ENCODE measurements around the gene RNGTT.
"Not testable (repeated sequence)": the region's sequence is repeated elsewhere in the genome, so short reads cannot be mapped to it uniquely, and the experiment has no call there.

RNGTT gene

DNA sequence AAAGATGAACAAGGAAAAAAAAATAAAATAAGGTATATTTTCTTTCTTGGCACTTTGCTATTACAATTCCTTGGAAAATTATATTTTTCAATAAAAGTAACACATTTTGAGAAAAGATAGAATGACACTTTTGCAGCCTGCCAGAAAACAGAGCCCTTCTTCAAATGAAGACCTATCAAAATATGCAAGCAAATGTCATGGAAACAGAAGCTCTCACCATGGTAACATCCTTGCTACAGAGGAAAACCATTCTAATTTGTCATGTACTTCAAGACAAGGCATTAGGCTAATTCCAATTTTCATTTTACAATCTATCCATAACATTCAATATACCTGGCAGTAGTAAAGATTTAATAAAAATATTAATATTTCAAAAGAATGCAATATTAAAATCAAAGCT, 177.9 kb downstream of the RNGTT start:
- DNase-seq, result peak; percentile 27

DNA sequence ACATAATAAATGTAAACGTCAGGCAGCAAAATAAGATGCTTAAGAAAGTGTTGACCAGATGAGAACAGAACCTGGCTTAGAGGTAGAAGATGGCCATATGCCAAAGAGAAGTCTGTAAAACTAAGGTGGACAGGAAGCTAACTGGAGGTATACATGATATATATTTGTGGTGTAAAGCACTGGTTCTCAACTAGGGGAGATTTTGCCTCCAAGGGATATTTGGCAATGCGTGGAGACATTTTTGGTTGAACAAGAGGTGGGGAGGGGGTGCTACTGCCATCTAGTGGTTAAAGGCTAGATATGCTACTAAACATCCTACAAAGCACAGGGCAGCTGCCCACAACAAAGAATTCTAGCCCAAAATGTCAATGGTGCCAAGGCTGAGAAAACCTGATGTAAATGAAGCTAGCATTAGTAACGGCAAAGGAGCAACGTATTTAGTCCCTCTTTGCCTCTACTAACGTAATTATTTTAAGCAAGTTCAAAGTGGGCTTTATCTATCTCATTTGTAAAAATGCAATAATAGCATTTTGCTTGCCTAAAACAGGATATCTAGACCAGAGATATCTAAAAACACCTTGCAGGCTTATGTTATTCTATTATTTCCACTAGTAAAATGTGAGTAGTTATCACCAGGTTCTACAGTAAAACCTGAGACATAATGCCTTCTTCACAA, 182.6 kb downstream of the RNGTT start:
- DNase-seq, result peak; percentile 76

DNA sequence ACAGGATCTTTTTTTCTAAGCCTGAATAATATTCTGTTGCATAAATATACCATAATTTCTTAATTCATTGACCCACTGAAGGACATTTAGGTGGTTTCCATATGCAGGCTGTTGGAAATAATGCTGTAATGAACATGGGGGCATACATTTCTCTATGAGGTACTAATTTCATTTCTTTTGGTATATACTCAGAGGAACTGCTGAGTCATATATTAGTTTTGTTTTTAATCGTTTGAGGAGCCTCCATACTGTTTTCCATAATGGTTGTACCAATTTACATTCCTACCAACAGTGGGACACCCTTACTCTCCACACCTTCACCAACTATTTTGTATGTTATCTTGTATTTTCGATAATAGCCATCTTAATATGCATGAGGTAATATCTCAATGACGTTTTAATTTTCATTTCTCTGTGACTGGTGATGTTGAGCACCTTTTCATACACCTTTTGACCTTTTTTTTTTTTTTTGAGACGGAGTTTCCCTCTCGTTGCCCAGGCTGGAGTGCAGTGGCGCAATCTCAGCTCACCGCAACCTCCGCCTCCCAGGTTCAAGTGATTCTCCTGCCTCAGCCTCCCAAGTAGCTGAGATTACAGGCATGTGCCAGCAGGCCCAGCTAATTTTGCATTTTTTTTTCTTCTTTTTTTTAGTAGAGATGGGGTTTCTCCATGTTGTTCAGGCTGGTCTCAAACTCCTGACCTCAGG, 187.4 kb downstream of the RNGTT start:
- no peak for DNase-seq

DNA sequence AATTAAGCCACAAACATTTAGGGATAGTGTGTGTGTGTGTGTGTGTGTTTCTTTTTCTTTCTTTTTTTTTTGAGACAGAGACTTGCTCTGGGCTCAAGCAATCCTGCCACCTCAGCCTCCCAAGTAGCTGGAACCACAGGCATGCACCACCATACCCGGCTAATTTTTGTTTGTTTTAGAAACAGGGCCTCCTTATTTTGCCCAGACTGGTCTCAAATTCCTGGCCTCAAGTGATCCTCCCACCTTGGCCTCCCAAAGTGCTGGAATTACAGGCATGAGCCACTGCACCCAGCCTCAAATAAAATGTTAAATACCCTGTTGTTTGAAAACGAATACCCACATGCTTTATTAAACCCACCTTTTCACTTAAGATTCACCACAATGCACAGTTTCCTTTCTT, 195.3 kb downstream of the RNGTT start:
- not testable (repeated sequence) for DNase-seq

DNA sequence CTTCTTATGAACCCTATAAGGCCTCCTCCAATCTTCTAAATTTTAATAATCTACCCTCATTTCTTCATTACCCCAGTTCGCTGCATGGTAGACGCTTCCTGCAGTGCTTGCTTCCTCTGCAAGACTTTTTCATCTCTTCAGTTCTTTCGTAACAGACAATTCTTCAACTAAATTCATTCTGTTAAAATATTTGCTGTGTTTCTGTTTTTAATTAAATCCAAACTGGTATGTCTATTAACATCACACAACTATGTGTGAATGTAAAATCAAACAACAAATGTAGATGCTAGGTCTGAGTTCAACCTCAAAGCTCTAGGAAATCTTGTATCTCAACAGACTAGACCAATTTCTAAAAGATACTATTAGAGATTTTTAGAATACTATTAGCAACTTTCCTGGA, 199.3 kb downstream of the RNGTT start:
- DNase-seq, result no peak

DNA sequence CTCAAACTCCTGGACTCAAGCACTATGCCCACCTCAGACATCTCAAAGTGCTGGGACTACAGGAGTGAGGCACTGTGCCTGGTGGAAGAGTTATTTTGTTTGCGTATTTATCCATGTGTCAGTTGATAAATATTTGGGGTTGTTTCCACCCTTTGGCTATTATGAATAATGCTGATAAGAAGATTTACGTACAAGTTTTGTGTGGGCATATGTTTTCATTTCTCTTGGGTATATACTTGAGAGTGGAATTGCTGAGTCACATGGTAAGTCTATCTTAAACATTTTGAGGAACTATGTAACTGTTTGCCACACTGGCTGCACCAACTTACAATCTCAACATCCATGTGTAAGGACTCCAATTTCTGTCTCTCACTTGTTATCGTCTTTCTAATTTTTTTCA, 200.3 kb downstream of the RNGTT start:
- DNase-seq, result no peak

DNA sequence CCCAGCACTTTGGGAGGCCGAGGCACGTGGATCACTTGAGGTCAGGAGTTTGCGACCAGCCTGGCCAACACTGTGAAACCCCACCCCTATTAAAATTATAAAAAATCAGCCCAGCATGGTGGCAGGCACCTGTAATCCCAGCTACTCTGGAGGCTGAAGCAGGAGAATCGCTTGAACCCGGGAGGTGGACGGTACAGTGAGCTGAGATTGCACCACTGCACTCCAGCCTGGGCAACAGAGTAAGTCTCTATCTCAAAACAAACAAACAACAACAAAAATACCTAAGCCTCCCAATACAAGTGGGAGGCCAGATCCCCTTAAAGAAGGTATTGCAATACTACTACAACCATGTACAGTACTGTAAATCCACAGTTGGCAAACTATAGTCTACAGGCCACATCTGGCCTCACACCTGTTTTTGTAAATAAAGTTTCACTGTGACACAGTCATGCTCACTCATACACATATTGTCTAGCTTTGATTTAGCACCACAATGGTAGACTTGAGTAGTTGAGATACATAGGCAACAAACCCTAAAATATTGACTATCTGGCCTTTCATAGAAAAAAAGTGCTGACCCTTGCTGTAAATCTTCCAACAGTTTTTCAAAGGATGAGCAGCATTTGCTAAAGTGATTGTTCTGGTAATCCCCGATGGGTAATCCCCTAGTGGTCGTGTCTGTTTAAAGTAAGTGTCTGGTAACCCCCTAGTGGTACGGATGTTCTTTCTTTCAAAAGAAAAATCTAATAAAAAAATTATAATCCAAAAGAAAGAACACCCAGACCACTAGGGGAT, 202.0 kb downstream of the RNGTT start:
- no peak for DNase-seq

DNA sequence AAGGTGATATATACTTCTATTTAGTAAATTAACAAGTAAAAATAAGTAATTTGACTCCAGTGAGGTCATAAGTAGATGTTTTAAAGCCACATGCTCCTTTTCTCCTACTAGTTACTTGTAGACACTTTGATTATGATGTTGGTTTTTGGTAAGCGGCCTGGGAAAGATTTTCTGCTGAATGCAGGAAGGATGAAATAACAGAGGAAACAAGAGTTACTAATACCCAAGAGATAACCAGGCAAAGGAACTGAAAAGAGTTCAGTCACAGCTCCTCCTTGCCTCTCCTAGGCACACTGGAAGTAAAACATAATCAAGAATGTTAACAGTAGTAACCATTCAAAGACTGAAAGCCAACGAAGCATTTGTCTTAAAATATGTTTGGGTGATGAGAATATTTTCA, 203.3 kb downstream of the RNGTT start:
- DNase-seq, result no peak

DNA sequence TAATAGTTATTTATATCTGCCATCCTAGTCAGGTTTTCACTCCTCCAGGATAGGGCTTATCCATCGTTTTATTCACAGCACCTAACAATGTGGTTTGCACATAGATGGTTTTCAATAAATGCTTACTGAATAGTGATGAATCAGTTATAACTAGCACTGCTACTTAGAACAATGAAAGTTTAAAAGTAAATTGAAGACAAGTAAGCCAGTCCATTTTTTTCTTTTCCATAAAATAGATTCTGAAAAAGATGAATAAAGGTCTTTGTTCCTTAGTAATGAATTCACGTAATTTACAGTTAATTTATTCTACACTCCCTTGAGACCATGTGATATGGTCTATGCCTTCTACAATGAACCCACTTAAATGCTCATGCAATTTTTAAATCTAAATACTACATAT, 212.5 kb downstream of the RNGTT start:
- no peak for DNase-seq

DNA sequence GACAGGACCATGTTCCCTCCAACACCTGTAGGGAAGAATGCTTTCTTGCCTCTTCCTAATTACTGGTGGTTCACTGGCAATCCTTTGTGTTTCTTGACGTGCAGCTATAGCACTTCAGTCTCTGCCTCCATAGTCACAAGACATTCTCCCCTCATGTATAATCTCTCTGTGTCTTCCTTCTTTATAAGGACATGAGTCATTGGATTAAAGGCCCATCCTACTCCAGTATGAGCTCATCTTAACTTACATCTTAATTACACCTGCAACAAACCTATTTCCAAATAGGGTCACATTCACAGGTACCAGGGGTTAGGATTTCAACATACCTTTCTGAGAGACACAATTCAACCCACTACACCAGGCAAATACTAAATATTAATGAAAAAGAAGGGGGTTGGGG, 213.6 kb downstream of the RNGTT start:
- DNase-seq, result no peak

DNA sequence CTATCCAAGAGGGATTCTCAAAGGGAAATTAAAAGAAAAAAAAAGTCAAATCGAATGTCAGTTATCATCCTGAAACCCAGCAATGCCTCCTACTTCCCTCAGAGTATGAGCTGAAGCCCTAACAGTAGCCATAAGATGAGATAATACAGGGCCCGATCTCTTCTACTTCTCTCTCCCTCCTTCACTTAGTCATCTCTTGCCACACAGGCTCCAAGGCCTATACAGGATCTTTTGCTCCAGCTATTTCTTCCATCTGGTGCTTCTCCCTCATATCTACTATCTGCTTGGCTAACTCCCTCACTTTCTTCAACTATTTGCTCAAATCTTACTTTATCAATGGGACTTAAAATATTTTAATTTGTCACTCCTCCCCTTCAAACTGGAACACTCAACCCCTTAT, 215.3 kb downstream of the RNGTT start:
- no peak for DNase-seq

DNA sequence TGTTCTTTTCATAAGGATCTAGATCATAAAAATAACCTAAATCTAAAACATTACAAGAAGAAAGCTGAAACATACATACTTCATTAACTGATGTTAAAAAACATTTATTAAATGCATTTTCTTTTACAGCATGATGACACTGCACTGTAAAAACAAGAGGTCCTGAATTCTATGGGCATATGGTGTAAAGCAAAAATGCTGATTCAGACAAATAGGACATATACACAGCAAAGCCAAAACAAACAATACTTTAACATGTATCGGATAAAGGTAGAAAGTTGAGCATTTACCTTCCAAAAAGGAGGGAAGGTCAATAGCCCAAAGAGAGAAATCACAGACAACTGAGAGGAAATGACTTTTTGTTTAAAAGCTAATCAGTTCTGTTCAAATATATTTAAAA, 221.5 kb downstream of the RNGTT start:
- DNase-seq, result no peak

DNA sequence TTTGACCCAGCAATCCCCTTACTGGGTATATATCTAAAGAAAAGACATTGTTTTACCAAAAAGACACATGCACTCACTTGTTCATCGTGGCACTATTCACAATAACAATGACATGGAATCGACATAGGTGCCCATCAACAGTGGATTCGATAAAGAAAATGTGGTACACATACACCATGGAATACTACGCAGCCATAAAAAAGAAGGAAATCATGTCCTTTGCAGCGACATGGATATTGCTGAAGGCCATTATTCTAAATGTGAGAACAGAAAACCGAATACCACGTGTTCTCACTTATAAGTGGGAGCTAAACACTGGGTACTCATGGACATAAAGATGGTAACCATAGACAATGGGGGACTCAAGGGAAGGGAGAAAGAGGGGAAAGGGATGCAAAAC, 222.3 kb downstream of the RNGTT start:
- DNase-seq, result no peak

DNA sequence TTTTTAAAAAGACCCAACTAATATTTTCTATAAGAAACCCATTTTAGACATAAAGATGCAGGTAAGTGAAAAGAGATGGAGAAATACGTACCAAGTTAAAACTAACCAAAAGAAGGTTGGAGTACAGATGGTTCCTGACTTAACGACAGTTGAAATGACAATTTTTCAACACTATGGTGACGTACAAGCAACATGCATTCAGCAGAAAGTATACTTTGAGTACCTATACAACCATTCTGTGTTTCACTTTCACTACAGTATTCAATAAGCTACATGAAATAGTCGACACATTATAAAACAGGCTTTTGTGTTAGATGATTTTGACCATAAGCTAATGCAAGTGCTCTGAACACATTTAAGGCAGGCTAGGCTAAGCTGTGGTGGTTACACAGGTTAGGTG, 228.9 kb downstream of the RNGTT start:
- DNase-seq, result no peak

DNA sequence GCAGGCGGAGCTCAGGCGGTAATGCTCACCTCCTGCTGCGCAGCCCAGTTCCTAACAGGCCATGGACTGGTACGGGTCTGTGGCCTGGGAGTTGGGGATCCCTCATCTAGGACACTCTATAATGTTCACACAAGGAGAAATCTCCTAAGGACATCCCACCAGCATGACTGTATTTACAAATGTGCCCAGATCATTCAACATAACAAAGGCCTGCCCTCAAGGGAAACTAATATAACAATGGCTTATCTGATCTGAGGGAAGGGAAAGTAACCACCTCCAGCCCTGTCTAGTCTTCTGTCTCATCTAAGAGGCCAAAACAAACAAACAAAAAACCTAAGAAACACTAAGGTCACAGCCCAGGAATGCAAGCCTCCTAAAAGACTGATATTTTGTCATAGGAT, 232.8 kb downstream of the RNGTT start:
- DNase-seq, result no peak

DNA sequence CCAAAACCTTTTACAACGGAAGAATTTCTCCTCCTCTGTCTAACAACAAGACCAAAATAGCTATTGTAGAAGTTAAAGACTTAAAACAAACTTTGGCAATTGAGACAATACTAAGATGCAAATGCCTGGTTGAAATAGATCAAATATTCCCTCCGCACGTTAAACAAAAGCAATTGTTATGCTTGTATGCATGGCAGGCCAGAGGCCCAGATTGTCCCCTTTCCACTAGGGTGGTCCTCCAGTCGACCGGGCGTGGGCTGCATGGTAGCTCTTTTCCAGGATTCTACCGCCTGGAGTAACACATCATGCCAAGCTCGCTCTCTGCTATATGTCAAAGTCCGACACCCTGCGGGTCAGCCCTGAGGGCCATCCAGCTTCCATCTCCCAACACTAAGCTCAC, 234.7 kb downstream of the RNGTT start:
- DNase-seq, result no peak

DNA sequence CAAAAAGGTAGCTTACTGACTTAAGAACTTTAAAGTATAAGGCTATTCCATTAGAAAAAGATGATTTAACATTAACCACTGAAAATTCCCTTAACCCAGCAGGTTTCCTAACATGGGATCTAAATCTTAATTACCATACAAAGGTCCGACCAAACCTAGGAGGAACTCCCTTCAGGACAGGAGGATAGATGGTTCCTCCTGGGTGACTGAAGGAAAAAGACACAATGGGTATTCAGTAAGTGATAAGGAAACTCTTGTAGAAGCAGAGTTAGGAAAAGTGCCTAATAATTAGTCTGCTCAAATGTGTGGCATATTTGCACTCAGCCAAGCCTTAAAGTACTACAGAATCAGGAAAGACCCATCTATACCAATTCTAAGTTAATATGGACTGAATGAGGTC, 237.0 kb downstream of the RNGTT start:
- DNase-seq, result not testable (repeated sequence)

DNA sequence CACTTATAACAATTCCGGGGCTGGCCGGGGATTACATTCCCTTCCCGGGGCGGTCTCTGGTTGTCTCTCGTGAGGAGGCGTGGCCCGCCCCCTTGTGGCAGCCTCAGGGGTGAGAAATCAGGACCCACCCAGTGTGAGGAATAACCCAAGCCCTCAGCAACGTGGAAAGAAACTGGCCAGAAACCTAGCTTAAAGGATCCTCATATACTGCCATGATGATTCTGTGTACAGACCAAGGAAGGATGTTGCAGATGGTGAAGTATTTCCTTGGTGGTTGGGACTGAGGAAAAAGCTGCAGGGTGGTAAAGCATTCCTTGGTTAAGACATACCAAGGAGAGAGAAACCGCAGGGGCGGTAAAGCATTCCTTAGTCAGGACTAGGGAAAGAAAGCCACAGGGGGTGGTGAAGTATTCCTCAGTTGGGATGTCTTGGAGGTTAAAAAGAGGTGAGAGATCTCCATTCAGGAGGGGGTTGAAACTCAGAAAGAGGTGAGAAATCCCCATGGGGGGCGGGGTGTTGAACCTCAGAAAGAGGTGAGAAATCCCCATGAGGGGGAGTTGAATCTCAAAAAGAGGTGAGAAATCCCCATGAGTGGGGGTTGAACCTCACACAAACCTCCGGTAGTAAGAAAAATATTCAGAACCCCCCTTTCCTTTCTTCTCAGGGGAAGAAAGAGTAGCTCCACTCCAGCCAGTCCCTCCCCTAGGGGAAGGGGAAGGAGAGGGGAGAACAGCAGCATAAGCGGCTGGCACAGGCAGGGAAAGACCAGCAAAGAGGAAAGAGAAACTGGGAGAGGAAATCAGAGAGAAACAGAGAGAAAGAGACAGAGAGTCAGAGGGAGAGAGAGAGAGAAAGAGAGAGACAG, 238.1 kb downstream of the RNGTT start:
- peak; percentile 3 for DNase-seq

DNA sequence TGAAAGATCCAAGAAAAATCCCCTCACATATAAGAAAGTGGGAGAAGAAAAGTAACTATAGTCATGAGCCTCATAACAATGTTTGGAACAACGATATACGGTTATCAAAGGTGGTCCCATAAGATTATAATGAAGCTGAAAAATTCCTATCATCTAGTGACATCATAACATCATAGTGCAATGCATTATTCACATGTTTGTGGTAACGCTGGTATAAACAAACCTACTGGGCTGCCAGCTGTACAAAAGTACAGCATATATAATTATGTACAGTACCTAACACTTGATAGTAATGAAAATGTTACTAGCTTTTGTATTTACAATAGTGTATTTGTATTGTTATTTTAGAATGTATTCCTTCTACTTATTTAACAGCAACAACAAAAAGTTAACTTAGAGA, 240.7 kb downstream of the RNGTT start:
- no peak for DNase-seq

DNA sequence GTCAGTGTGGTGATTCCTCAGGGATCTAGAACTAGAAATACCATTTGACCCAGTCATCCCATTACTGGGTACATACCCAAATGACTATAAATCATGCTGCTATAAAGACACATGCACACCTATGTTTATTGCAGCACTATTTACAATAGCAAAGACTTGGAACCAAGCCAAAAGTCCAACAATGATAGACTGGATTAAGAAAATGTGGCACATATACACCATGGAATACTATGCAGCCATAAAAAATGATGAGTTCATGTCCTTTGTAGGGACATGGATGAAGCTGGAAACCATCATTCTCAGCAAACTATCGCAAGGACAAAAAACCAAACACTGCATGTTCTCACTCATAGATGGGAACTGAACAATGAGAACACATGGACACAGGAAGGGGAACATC, 247.0 kb downstream of the RNGTT start:
- not testable (repeated sequence) for DNase-seq

DNA sequence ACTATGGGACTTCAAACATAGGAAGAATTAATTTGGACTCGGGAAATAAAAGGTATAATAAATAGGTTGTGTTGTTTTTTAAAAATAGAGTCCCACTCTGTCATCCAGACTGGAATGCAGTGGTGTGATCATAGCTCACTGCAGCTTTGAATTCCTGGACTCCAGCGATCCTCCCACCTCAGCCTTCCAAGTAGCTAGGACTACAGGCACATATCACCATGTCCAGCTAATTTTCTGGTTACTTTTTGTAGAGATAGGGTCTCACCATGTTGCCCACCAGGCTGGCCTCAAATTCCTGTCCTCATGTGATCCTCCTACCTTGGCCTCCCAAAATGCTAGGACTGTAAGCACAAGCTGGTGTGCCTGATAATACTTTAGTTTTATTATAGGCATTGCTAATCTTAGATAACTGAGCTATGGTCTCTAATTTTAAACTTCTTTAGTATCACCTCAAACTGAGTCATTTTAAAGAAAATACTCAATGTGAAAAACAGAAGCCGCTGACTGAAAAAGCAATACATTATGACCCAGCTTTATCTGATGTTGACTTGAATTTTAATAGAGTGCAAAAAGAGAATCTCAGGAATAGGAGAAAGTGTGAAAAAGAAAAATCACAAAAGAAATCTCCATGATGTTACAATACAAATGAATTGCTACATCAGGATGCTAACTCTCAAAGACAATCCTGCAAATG, 251.0 kb downstream of the RNGTT start:
- DNase-seq, result no peak

DNA sequence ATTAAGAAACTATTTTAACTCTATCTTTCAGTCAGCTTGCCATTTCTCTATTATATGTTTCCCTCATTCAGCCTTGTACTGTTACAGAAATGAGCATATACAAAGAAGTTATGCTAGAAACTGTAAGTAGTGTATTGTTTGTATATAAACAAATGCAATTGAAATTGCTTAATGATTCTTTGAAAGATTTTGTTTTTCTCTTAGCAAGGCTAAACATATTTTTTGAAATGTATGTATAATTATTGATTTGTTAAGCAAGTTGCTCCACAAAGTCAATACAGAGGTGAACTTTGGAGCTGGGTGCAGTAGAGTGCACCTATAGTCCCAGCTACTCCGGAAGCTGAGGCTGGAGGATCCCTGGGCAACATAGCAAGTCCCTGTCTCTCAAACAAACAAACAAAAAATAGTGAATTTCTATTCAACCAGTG, 253.6 kb downstream of the RNGTT start:
- DNase-seq, result no peak

Data from COR-L47 (cell line).